H1 (cell line): ENCODE results near the gene MEP1B. TPM values are rescaled to one million over a fixed set of nuclear protein-coding genes. Genes with fewer than 3 reads are reported as not detected.

Source experiments
- CTCF ChIA-PET: fragments of 300-600 bp; sonication (Branson Sonifier 250); formaldehyde crosslinking; loops from one replicate; lab custom pipeline; 2021; ENCODE audit not compliant: partially characterized antibody; lab: Charles Lee
- POLR2A ChIA-PET: fragments of 300-600 bp; sonication (Branson Sonifier 250); formaldehyde crosslinking; loops from one replicate; lab custom pipeline; 2021; ENCODE audit warnings: inconsistent platforms; ENCODE audit not compliant: partially characterized antibody; lab: Charles Lee
- DNase-seq, 2 experiments: peaks; one replicate each; pipeline versions ENCODE4 v3.0.0 to v3.0.0-alpha.2; 2010 to 2022; ENCODE audit warnings: low spot score in 2 of 2, low read depth in 1 of 2, mixed read lengths in 1 of 2
- FAIRE-seq: peaks from 2 replicates; lab custom pipeline; 2011; peaks lifted over from hg19 to GRCh38; lab: Jason Lieb, UNC
- H2AFZ ChIP-seq: 2 replicates; pipeline ENCODE4 v1.8.1; 2012; ENCODE audit warnings: low read length, inconsistent platforms
- H2AK5ac ChIP-seq: 2 replicates; pipeline ENCODE4 v1.6.1; 2013; ENCODE audit warnings: low read depth, low read length
- H2BK120ac ChIP-seq: replicated peaks from 2 replicates; pipeline ENCODE3; 2013; ENCODE audit warnings: low read depth, low read length, inconsistent platforms
- H2BK12ac ChIP-seq: 2 replicates; pipeline ENCODE4 v1.6.1; 2013; ENCODE audit warnings: low read depth, low read length
- H2BK15ac ChIP-seq: 2 replicates; pipeline ENCODE4 v1.6.1; 2013; ENCODE audit warnings: low read length
- H2BK20ac ChIP-seq: 2 replicates; pipeline ENCODE4 v1.6.1; 2013; ENCODE audit warnings: low read length
- H2BK5ac ChIP-seq: 2 replicates; pipeline ENCODE4 v1.6.1; 2013; ENCODE audit warnings: low read depth, low read length
- H3K14ac ChIP-seq: 2 replicates; pipeline ENCODE4 v1.6.1; 2013; ENCODE audit warnings: inconsistent platforms; ENCODE audit not compliant: insufficient read length
- H3K18ac ChIP-seq: 2 replicates; pipeline ENCODE4 v1.6.1; 2013; ENCODE audit warnings: low read length; ENCODE audit errors: extremely low read depth
- H3K23ac ChIP-seq: 2 replicates; pipeline ENCODE4 v1.6.1; 2013; ENCODE audit warnings: inconsistent platforms; ENCODE audit not compliant: insufficient read length
- H3K23me2 ChIP-seq: 2 replicates; pipeline ENCODE4 v1.6.1; 2013; ENCODE audit warnings: low read depth, low read length
- H3K27ac ChIP-seq: 2 replicates; pipeline ENCODE4 v1.6.1; 2011; ENCODE audit warnings: low read depth, low read length, inconsistent platforms
- H3K27me3 ChIP-seq, 4 experiments: replicated peaks in 1 of 4; 1 replicate in 1 of 4; 2 replicates in 3 of 4; pipeline versions ENCODE4 v1.6.1 to v1.8.1; 2011 to 2013; ENCODE audit warnings: low read length in 3 of 4, mild to moderate bottlenecking in 3 of 4, inconsistent platforms in 2 of 4, mixed read lengths in 2 of 4, moderate library complexity in 1 of 4; ENCODE audit not compliant: control insufficient read depth in 3 of 4, insufficient read depth in 3 of 4; ENCODE audit errors: extremely low read depth in 1 of 4
- H3K36me3 ChIP-seq, 4 experiments: 2 replicates each; pipeline versions ENCODE4 v1.6.1 to v1.8.1; 2011 to 2013; ENCODE audit warnings: mild to moderate bottlenecking in 4 of 4, low read length in 3 of 4, moderate library complexity in 2 of 4, control low read depth in 1 of 4, inconsistent platforms in 1 of 4; ENCODE audit not compliant: insufficient read depth in 4 of 4, control insufficient read depth in 2 of 4
- H3K4ac ChIP-seq: replicated peaks from 2 replicates; pipeline ENCODE3; 2013; ENCODE audit warnings: low read length, low read depth, mixed read lengths, inconsistent platforms; ENCODE audit not compliant: insufficient read length
- H3K4me1 ChIP-seq, 4 experiments: replicated peaks in 1 of 4; 1 replicate in 1 of 4; 2 replicates in 3 of 4; pipeline versions ENCODE4 v1.6.1 to v1.8.1; 2011 to 2013; ENCODE audit warnings: low read length in 3 of 4, inconsistent platforms in 2 of 4, mixed read lengths in 1 of 4; ENCODE audit not compliant: insufficient read depth in 4 of 4, control insufficient read depth in 3 of 4
- H3K4me2 ChIP-seq, 2 experiments: 2 replicates each; pipeline versions ENCODE4 v1.6.1 to v1.8.1; 2011 to 2013; ENCODE audit warnings: low read depth in 2 of 2, low read length in 2 of 2, control low read depth in 1 of 2, inconsistent platforms in 1 of 2, mild to moderate bottlenecking in 1 of 2; ENCODE audit not compliant: insufficient read depth in 1 of 2
- H3K4me3 ChIP-seq, 4 experiments: fragments of 200-600, 300-600 bp in 1 of 4; sonication (generic), shearing (Covaris generic), sonication (Bioruptor Twin) in 1 of 4; 2 replicates each; pipeline versions ENCODE4 v1.5.1 to v1.8.1; 2011 to 2016; ENCODE audit warnings: low read length in 4 of 4, low read depth in 3 of 4, control low read depth in 2 of 4, inconsistent platforms in 2 of 4, mild to moderate bottlenecking in 2 of 4, mixed read lengths in 1 of 4, moderate library complexity in 1 of 4; ENCODE audit not compliant: insufficient read depth in 2 of 4; ENCODE audit errors: extremely low read depth in 1 of 4
- H3K56ac ChIP-seq: replicated peaks from 2 replicates; pipeline ENCODE3; 2013; ENCODE audit warnings: low read depth, mild to moderate bottlenecking, mixed read lengths, low read length, inconsistent platforms; ENCODE audit not compliant: insufficient read length
- H3K79me1 ChIP-seq: 2 replicates; pipeline ENCODE4 v1.6.1; 2013; ENCODE audit warnings: low read depth, low read length, control low read depth
- H3K79me2 ChIP-seq, 2 experiments: 2 replicates each; pipeline versions ENCODE4 v1.6.1 to v1.8.1; 2012 to 2013; ENCODE audit warnings: low read length in 2 of 2, mild to moderate bottlenecking in 2 of 2, inconsistent platforms in 1 of 2; ENCODE audit not compliant: insufficient read depth in 2 of 2, control insufficient read depth in 1 of 2
- H3K9ac ChIP-seq, 4 experiments: replicated peaks in 1 of 4; 1 replicate in 1 of 4; 2 replicates in 3 of 4; pipeline versions ENCODE4 v1.6.1 to v1.8.1; 2011 to 2013; ENCODE audit warnings: low read depth in 3 of 4, low read length in 3 of 4, control low read depth in 2 of 4, mild to moderate bottlenecking in 2 of 4, moderate library complexity in 2 of 4, inconsistent platforms in 1 of 4; ENCODE audit errors: extremely low read depth in 1 of 4
- H3K9me3 ChIP-seq, 2 experiments: 2 replicates each; pipeline versions ENCODE4 v1.6.1 to v1.8.1; 2012 to 2013; ENCODE audit warnings: mild to moderate bottlenecking in 2 of 2, moderate library complexity in 2 of 2, control low read depth in 1 of 2, inconsistent platforms in 1 of 2, low read depth in 1 of 2, low read length in 1 of 2, mixed read lengths in 1 of 2; ENCODE audit not compliant: insufficient read depth in 2 of 2
- H4K20me1 ChIP-seq, 2 experiments: replicated peaks in 1 of 2; 2 replicates each; pipeline versions ENCODE3 to v1.8.1; 2011 to 2013; ENCODE audit warnings: inconsistent platforms in 2 of 2, low read length in 2 of 2, mild to moderate bottlenecking in 1 of 2; ENCODE audit not compliant: insufficient read depth in 2 of 2, control insufficient read depth in 1 of 2
- H4K5ac ChIP-seq: 2 replicates; pipeline ENCODE4 v1.6.1; 2013; ENCODE audit warnings: low read length, low read depth, mixed read lengths, inconsistent platforms; ENCODE audit not compliant: insufficient read length
- H4K8ac ChIP-seq: 2 replicates; pipeline ENCODE4 v1.8.0; 2013; ENCODE audit warnings: mild to moderate bottlenecking, moderate library complexity, low read length, inconsistent platforms; ENCODE audit not compliant: insufficient read depth; ENCODE audit errors: extremely low read depth
- H4K91ac ChIP-seq: replicated peaks from 2 replicates; pipeline ENCODE3; 2013; ENCODE audit warnings: low read length, mixed read lengths, inconsistent platforms; ENCODE audit not compliant: insufficient read length
- CBX8 ChIP-seq: fragments of 300-800, 300-1000 bp; sonication (generic); IDR thresholded peaks from 2 replicates; pipeline ENCODE4 v1.7.1; 2016; ENCODE audit warnings: low read depth, low read length, borderline replicate concordance
- CREB1 ChIP-seq: IDR thresholded peaks from 2 replicates; pipeline ENCODE4 v1.6.1; 2012; ENCODE audit warnings: inconsistent platforms
- EGR1 ChIP-seq: IDR thresholded peaks from 2 replicates; pipeline ENCODE4 v1.6.1; 2011; ENCODE audit warnings: low read depth, low read length, borderline replicate concordance
- NRF1 ChIP-seq: IDR thresholded peaks from 2 replicates; pipeline ENCODE4 v1.6.1; 2011; ENCODE audit warnings: mild to moderate bottlenecking, low read depth, low read length, improper control_type of control experiment
- POLR2A ChIP-seq, 2 experiments: IDR thresholded peaks; 1 replicate in 1 of 2; 2 replicates in 1 of 2; pipeline ENCODE4 v1.6.1; 2011; ENCODE audit warnings: low read depth in 2 of 2, low read length in 2 of 2, mild to moderate bottlenecking in 2 of 2; ENCODE audit errors: control extremely low read depth in 1 of 2
- RXRA ChIP-seq: IDR thresholded peaks from 2 replicates; pipeline ENCODE4 v1.6.1; 2011; ENCODE audit warnings: low read depth, mild to moderate bottlenecking, low read length, moderate library complexity; ENCODE audit not compliant: insufficient read depth
- SIRT6 ChIP-seq: IDR thresholded peaks from one replicate; pipeline ENCODE4 v1.7.1; 2012; ENCODE audit warnings: low read length, inconsistent platforms
- SP2 ChIP-seq: IDR thresholded peaks from 2 replicates; pipeline ENCODE4 v1.6.1; 2012; ENCODE audit warnings: mild to moderate bottlenecking, low read length, inconsistent platforms
- TEAD4 ChIP-seq: IDR thresholded peaks from 2 replicates; pipeline ENCODE4 v1.6.1; 2012; ENCODE audit warnings: low read depth, low read length, inconsistent platforms, mixed read lengths
- WGBS, 2 experiments: shearing (Covaris generic) in 1 of 2; methylation state at CpG; one replicate each; pipeline versions ENCODE4 v1.1.6 to v1.1.7; 2013 to 2015; ENCODE audit warnings: low lambda C conversion rate in 2 of 2, mixed read lengths in 2 of 2, inconsistent platforms in 1 of 2, low coverage in 1 of 2, missing lambda C conversion rate in 1 of 2; ENCODE audit not compliant: insufficient replicate concordance in 2 of 2, insufficient coverage in 1 of 2, insufficient read length in 1 of 2; ENCODE audit errors: extremely low coverage in 1 of 2, missing lambda C conversion rate in 1 of 2; 5-methylcytosine and 5-hydroxymethylcytosine counted together
- polyA plus RNA-seq, 7 experiments: library from polyadenylated mRNA; depleted of rRNA in 3 of 7; stranded (reverse) in 5 of 7; unstranded in 2 of 7; fragments of >200 nt in 5 of 7; fragments of 200-250 nt in 2 of 7; gene quantifications; 1 replicate in 5 of 7; 2 replicates in 1 of 7; 4 replicates in 1 of 7; pipeline versions ENCODE4 v1.2.1 to v1.2.3, GENCODE V29; 2011 to 2013; ENCODE audit warnings: missing spikeins in 2 of 7, mixed read lengths in 2 of 7
- total RNA-seq: library from RNA; stranded (reverse); fragmentation: NEBNext Ultra II Directional; extraction: Animal tissue kit (Norgen Biotek cat#: 25700); gene quantifications from 2 replicates; pipeline ENCODE4 v1.2.1, GENCODE V29; 2021

Gene MEP1B
- total and polyA plus RNA-seq, 2 of the 8 experiments (the other 6 are each of a cell fraction or from before 2014, with no cell fraction given), result not detected

DNA sequence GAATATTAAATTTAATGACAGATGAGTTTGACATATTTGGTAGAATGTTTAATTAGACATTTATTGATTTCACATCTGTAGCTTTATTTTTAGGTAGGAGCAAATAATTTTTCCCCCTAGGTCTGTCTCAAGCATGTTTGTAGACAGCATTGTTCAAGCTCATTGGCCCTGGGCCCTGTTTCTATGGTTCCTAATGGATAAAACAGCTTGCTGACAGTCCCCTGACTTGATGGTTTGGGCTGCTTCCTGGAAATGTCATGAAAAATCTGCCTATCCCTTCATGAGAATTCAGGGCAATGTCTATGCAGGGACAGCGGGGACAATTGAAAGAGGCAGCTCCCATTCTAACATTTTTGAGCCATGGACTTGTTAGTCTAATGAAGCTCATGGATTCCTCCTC is 14.6 kb upstream of the MEP1B start:
- ChIA-PET CTCF (interaction anchor here (0.8 to 1.1 kb wide), 3 partner anchors 17 to 114 kb away, joined by 3 read pairs; no protein-coding TSS in a partner anchor), POLR2A (no interaction called here)
- Histone ChIP-seq H3K36me3 (no peaks in the 10 kb centered on the region), H3K18ac (no peak overlapping the region), H3K4me3 (no peak overlapping the region), H3K4me1 (no peaks in the 10 kb centered on the region), H4K91ac (no peak overlapping the region), H3K27ac (no peak overlapping the region), H2AK5ac (no peak overlapping the region), H2BK12ac (no peak overlapping the region), H3K9ac (no peak overlapping the region), H2BK15ac (no peak overlapping the region), H3K9me3 (no peaks in the 10 kb centered on the region), H3K4ac (no peak overlapping the region), H3K14ac (no peak overlapping the region), H2BK20ac (no peak overlapping the region), H2BK5ac (no peak overlapping the region), H4K20me1 (no peaks in the 10 kb centered on the region), H3K4me2 (no peak overlapping the region), H4K5ac (no peak overlapping the region), H2AFZ (no peak overlapping the region), H3K23me2 (peaks cover 5% of the 10 kb centered on the region; the same call in 1 of the 2 replicates), H4K8ac (no peak overlapping the region), H3K79me2 (no peaks in the 10 kb centered on the region), H3K56ac (no peak overlapping the region), H3K27me3 (no peaks in the 10 kb centered on the region), H3K23ac (no peak overlapping the region), H3K79me1 (no peaks in the 10 kb centered on the region), H2BK120ac (no peak overlapping the region)
- DNase-seq (no peak), FAIRE-seq (no peak)
- 92% methylated on average over 1 of the region's 1 CpG; no CpG with 5 or more reads in 1 of the 2 experiments for WGBS, 2 experiments
- TF ChIP-seq CBX8 (no peak), SIRT6 (no peak), NRF1 (no peak), EGR1 (no peak), SP2 (no peak), CREB1 (no peak), TEAD4 (no peak), POLR2A (IDR thresholded peaks at IDR 0.05; ENCODE audit: control extremely low read depth in 1 of 2, low read depth in 2 of 2, low read length in 2 of 2) (no peak), RXRA (no peak)
